Keratinocyte (primary cell): ENCODE data around the gene DCLK1. TPM values are rescaled to one million over a fixed set of nuclear protein-coding genes. Genes with fewer than 3 reads are reported as not detected.

Experiments
- DNase-seq: peaks from one replicate; pipeline ENCODE4 v3.0.0-alpha.2; 2011; ENCODE audit warnings: low read depth, missing footprints, low spot score
- FAIRE-seq: peaks from 2 replicates; lab custom pipeline; 2011; peaks lifted over from hg19 to GRCh38; lab: Jason Lieb, UNC
- H2AFZ ChIP-seq: 2 replicates; pipeline ENCODE4 v1.6.0; 2012; ENCODE audit warnings: low read length, control low read depth, inconsistent platforms; ENCODE audit not compliant: control insufficient read depth
- H3K27ac ChIP-seq: 2 replicates; pipeline ENCODE4 v1.5.1; 2011; ENCODE audit warnings: low read length; ENCODE audit not compliant: control insufficient read depth, insufficient read depth
- H3K27me3 ChIP-seq: 3 replicates; pipeline ENCODE4 v1.6.0; 2011; ENCODE audit warnings: low read length; ENCODE audit not compliant: control insufficient read depth, insufficient read depth; ENCODE audit errors: extremely low read depth
- H3K36me3 ChIP-seq, 2 experiments: 2 replicates in 1 of 2; 3 replicates in 1 of 2; pipeline ENCODE4 v1.5.1; 2011; ENCODE audit warnings: low read length in 2 of 2, mild to moderate bottlenecking in 1 of 2; ENCODE audit not compliant: control insufficient read depth in 2 of 2, insufficient read depth in 2 of 2; ENCODE audit errors: extremely low read depth in 1 of 2
- H3K4me1 ChIP-seq: 3 replicates; pipeline ENCODE4 v1.5.1; 2011; ENCODE audit warnings: low read length; ENCODE audit not compliant: control insufficient read depth, insufficient read depth; ENCODE audit errors: extremely low read depth
- H3K4me2 ChIP-seq: 3 replicates; pipeline ENCODE4 v1.6.0; 2011; ENCODE audit warnings: low read depth, low read length; ENCODE audit not compliant: control insufficient read depth, insufficient read depth; ENCODE audit errors: extremely low read depth
- H3K4me3 ChIP-seq, 3 experiments: fragments of 200-600 bp in 1 of 3; sonication (generic) in 1 of 3; 2 replicates in 2 of 3; 3 replicates in 1 of 3; pipeline ENCODE4 v1.5.1; 2011 to 2016; ENCODE audit warnings: low read length in 3 of 3, mild to moderate bottlenecking in 3 of 3, control low read depth in 2 of 3, inconsistent platforms in 1 of 3, low read depth in 1 of 3, mixed read lengths in 1 of 3, mixed run types in 1 of 3, moderate library complexity in 1 of 3; ENCODE audit not compliant: control insufficient read depth in 2 of 3, insufficient read depth in 2 of 3; ENCODE audit errors: extremely low read depth in 1 of 3
- H3K79me2 ChIP-seq: 2 replicates; pipeline ENCODE4 v1.6.0; 2012; ENCODE audit warnings: low read length; ENCODE audit not compliant: control insufficient read depth, insufficient read depth
- H3K9ac ChIP-seq: 3 replicates; pipeline ENCODE4 v1.6.0; 2011; ENCODE audit warnings: low read length; ENCODE audit not compliant: control insufficient read depth, insufficient read depth; ENCODE audit errors: extremely low read depth
- H3K9me1 ChIP-seq: 3 replicates; pipeline ENCODE4 v1.6.0; 2011; ENCODE audit warnings: low read length; ENCODE audit not compliant: control insufficient read depth, insufficient read depth; ENCODE audit errors: extremely low read depth
- H3K9me3 ChIP-seq: 2 replicates; pipeline ENCODE4 v1.5.1; 2012; ENCODE audit warnings: low read depth, low read length; ENCODE audit not compliant: control insufficient read depth
- H4K20me1 ChIP-seq: 3 replicates; pipeline ENCODE4 v1.6.0; 2011; ENCODE audit warnings: low read length; ENCODE audit not compliant: control insufficient read depth, insufficient read depth; ENCODE audit errors: extremely low read depth
- CTCF ChIP-seq, 3 experiments: IDR thresholded peaks in 1 of 3; conservative IDR thresholded peaks in 1 of 3; optimal IDR thresholded peaks in 1 of 3; 2 replicates in 2 of 3; 3 replicates in 1 of 3; pipeline versions ENCODE3 to v1.5.1; 2011; ENCODE audit warnings: low read length in 3 of 3, mild to moderate bottlenecking in 3 of 3, moderate library complexity in 2 of 3, control low read depth in 1 of 3, inconsistent platforms in 1 of 3; ENCODE audit not compliant: insufficient read depth in 2 of 3; ENCODE audit errors: extremely low read depth in 1 of 3
- EZH2 ChIP-seq: IDR thresholded peaks from one replicate; pipeline ENCODE4 v1.6.1; 2012; ENCODE audit warnings: inconsistent platforms, mild to moderate bottlenecking, low read length, moderate library complexity
- dilution Hi-C: fragments of 300-500 bp; cut with MboI; formaldehyde crosslinking; loops from one replicate; pipeline ENCODE4 v1.7.0; 2020; ENCODE audit warnings: low sequenced_read_pairs; ENCODE audit not compliant: extremely low pct_ligation_motif_present
- polyA plus RNA-seq, 5 experiments: library from polyadenylated mRNA; depleted of rRNA in 3 of 5; stranded (reverse) in 3 of 5; stranded (forward) in 1 of 5; unstranded in 1 of 5; fragments of >200 nt; gene quantifications; 1 replicate in 1 of 5; 2 replicates in 3 of 5; 3 replicates in 1 of 5; pipeline versions ENCODE4 v1.2.1 to v1.2.3, GENCODE V29; 2011 to 2012; ENCODE audit warnings: missing spikeins in 2 of 5, low read depth in 1 of 5, low replicate concordance in 1 of 5

DCLK1 gene
- polyA plus RNA-seq, 1 donor (not counting 4 experiments of a cell fraction or from before 2014, with no cell fraction given), result 0.04 TPM

DNA sequence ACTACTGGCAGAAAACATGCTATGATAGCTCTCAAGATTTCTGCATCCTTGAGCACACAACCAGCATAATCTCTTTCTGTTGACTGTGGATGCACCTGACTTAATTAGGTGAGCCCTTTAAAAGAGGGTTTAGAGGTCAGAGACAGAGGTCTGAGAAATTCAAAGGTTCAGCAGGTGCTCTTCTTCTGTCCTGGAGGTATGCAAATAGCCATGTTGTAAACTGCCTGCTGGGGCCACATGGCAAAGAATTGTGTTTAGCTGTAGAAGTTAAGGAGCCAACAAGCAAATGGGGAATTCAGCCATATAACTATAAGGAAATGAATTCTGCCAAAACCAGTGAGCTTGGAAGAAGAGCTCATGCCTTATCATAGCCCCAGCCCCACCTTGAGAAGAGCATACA is 11.6 kb upstream of the DCLK1 start:
- Histone ChIP-seq H3K79me2 (no peaks in the 10 kb centered on the region), H4K20me1 (no peaks in the 10 kb centered on the region), H2AFZ (no peak overlapping the region), H3K4me2 (no peak overlapping the region), H3K27me3 (no peaks in the 10 kb centered on the region), H3K9me3 (no peaks in the 10 kb centered on the region), H3K4me3 (no peak overlapping the region), H3K36me3 (no peaks in the 10 kb centered on the region), H3K9ac (no peak overlapping the region), H3K4me1 (no peaks in the 10 kb centered on the region), H3K9me1 (no peaks in the 10 kb centered on the region), H3K27ac (no peak overlapping the region)
- dilution Hi-C loops, result no loop called here
- no peak for DNase-seq
- FAIRE-seq, result no peak
- TF ChIP-seq CTCF (optimal IDR thresholded peaks at IDR 0.05 in 1 of 3, IDR thresholded peaks at IDR 0.05 in 1 of 3, conservative IDR thresholded peaks at IDR 0.05 in 1 of 3; ENCODE audit: extremely low read depth in 1 of 3, insufficient read depth in 2 of 3, low read length in 3 of 3) (no peak), EZH2 (no peak)

DNA sequence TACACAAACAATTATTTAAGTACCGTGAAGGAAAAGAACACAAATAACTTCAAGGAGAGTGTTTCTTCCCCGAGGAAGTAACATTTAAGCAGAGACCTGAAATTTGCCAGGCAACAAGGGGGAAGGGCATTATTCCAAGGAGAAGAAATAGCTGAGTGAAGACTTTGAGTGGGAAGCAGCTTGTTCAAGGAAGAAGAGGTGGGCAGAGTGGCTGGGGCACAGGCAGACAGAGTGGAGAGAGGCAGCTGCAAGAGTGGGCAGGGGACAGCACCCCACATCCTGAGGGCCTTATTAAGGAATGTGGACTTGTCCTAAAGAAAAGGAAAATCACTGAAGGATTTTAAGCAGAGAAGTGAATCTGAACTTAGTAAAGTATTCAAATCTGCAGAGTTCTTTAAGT is 4.7 kb upstream of the DCLK1 start:
- no peaks in the 10 kb centered on the region for H3K36me3 ChIP-seq
- H3K4me1 ChIP-seq, result no peaks in the 10 kb centered on the region
- TF ChIP-seq EZH2 (no peak), CTCF (optimal IDR thresholded peaks at IDR 0.05 in 1 of 3, IDR thresholded peaks at IDR 0.05 in 1 of 3, conservative IDR thresholded peaks at IDR 0.05 in 1 of 3; ENCODE audit: extremely low read depth in 1 of 3, insufficient read depth in 2 of 3, low read length in 3 of 3) (no peak)
- dilution Hi-C loops, result no loop called here
- H3K4me2 ChIP-seq, result no peak overlapping the region
- no peaks in the 10 kb centered on the region for H3K9me1 ChIP-seq
- FAIRE-seq, result no peak
- H4K20me1 ChIP-seq, result no peaks in the 10 kb centered on the region
- no peak overlapping the region for H3K27ac ChIP-seq
- H3K9me3 ChIP-seq, result no peaks in the 10 kb centered on the region
- H2AFZ ChIP-seq, result no peak overlapping the region
- no peak overlapping the region for H3K4me3 ChIP-seq
- H3K27me3 ChIP-seq, result peaks cover 12% of the 10 kb centered on the region
- no peaks in the 10 kb centered on the region for H3K79me2 ChIP-seq
- no peak for DNase-seq
- no peak overlapping the region for H3K9ac ChIP-seq
